HG03135 (cell line): ENCODE results near the gene A1CF.

Experiments used
- ATAC-seq: cut with Tn5 transposase; IDR thresholded peaks from one replicate; pipeline ENCODE4 v1.9.1; 2021; ENCODE audit warnings: mild to moderate bottlenecking, moderate library complexity; ENCODE audit not compliant: unreplicated experiment

Gene A1CF

DNA sequence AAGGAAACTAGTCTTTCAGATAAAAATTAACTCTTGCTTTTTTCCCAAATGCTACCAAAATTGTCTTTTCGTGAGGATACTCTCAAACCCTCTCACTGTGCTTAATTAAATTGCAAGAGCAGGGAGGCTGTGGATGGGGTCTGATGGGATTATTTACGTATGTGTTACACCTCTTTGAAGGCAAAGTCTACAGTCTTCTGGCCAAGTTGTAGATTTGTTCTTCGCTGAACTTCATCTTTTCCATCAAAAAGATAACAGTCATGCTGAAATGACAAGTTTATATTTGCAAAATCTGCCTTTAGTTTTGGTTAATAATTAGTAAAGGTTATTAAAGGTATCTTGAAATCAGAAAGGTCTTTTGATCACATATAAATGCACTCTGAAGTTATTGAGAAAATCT is 22.7 kb downstream of the A1CF start:
- ATAC-seq = no peak

DNA sequence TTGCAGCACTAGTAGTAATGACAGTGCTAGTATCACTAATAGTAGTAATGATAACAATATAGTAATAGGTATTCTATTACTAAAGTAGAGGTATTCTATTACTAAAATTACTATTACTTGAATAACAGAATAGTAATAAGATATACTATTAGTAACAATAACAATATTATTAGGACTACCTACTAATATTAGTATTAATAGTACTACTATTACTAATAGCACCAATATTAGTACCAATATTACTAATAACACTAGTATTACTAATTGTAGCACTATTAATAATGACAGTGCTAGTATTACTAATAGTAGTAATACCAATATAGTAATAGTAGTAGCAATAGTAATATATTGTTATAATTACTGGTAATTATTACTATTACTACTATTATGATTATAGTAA is 24.1 kb downstream of the A1CF start:
- no peak for ATAC-seq

DNA sequence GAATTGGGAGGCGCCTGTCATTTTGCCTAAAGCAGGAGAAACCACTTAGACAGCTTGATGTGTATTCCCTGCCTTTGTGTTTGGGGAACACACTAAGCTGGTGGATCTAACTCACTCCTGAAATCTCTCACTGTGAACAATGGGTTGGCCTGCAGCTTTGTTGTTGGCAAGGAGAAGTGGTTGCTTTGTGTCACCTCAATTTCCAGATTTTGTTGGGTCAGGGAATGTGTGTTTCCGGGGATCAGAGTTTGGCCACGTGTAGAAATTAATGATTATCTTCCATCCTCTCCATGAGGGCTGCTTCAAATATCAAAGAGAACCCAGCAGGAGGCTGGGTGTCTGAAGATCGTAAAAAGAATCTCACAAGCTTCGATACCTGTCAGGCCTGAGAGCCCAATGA is 27.8 kb downstream of the A1CF start:
- no peak for ATAC-seq

DNA sequence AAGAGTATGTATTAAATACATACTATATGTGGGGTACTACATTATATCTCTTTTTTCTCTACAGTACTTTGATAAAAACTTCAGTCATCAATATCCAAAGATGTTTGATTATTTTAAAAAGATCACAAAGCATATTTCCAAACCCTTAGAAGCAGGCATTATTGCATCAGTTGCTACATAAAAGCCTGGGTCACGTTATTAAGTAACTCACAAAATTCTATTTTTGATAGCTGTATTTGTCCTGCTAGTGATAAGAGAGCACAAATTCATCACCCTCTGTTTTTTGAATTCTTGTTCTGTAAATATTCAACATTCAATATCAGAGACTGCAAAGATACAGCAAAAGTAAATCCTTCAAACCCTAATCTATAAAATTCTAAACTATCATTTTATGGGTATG is 30.0 kb downstream of the A1CF start:
- no peak for ATAC-seq

DNA sequence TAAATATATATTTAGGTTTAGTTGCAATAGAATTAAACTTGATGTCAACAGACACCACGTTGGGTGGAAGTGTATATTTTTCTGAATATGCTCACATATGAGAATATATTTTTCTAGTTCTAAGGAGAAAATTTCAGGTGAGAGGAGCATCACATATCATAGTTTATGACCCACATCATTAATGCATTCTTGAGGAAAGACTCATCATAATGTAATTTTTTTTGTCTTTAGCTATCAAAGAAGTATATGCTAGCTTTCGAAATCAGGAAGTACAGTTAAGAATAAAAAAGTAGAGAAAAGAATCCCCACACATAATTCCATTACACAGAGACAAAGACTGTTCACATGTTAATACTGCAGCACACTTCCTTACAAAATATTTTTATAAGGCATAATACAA is 30.4 kb downstream of the A1CF start:
- ATAC-seq = no peak

DNA sequence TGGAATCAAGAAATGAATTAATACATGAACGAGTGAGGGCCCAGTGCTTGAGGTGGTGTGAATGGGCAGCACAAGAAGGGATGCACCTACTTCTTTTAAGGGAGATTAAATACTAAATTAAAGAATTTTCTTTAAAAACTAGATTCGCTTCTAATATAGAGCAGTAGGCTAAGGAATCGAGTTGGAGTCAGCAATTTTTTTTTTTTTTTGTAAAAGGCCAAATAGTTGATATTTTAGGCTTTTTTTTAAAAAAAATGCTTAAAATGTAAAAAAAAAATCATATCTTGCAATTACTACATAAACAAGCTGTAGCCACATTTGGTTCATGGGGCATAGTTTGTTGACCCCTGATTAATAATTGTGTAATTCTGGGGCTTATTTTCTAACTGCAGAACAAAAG is 31.9 kb downstream of the A1CF start:
- no peak for ATAC-seq

DNA sequence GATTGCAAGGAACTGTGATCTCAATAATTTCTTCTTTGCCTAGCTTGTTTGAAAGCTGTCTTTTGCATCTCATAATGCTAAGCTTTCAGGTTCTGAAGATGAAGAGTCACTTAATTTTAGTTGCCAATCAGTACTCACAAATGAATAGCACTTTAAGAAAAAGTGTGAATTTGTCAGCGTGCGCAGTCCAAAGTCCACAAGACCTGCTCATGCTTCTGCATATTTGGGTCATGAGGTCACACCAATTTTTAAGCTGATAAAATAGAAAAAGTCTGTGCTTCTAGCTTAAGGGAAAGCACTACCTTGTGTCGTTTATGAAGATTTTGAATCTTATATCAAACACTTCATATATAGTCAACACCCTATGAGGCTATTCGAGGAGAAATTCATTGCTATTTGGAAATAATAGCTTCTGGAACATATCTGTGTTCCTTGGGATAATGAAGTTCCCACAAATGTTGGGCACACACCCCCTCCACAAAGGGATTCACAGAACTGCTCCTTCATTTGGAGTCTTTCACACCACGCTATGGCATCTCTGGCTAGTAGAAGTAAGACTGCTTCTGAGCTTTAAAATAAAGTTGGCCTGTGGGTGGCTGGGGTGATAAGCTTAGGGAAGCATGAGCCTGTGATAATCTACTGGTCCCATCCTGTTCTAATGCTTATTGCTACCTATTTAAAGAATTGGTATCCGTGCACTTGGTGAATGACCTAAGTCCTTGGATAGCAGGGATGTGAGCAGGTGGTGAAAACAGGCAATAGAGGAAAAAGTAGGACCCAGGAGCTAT is 33.3 kb downstream of the A1CF start:
- ATAC-seq = no peak

DNA sequence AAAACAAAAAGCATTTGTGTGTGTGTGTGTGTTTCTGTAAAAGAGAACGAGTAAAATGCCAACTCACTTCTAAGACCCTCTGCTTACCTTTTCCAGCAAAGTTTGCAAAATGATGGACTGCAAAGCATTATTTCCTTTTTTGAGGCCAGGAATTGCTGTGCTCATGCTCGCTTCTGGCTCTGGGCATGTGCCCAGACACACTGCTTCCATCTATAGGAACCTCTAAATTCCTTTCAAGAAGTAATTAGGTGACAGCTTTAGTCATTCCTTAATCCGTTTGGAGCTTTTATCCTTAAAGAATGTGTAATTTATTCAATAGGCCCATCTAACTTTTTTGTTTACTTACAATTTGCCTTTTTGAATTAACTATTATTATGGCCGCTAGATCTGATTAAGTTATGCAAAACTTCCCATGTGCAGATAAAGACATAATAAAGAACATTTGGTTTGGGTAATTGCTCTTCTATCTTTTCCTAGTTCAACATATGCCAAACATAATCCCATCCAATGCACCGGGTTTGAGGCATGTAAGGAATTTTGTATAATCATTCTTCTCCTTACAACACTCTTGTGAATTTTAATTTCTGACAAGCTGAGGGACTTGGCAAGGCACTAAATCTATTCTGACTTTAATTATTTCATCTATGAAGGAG is 34.7 kb downstream of the A1CF start:
- no peak for ATAC-seq

DNA sequence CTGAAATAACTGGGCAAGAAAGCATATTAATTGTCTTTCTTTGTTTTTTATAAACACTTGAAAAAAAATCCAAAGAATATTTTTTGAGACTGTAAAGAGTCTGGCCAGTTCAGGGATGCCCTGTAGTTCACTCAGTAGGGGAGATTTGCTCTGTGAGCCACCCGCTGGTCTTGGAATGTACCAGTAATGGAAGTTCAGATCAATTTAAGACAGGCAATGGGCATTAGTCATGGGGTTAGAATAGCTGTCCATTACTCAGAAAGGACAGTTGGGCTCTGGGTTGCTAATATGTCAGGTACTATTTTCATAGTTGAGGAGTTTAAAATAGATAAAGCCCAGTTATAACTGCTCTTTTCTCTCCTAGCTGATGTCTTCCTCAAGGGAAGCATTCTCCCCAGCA is 38.7 kb downstream of the A1CF start:
- no peak for ATAC-seq

DNA sequence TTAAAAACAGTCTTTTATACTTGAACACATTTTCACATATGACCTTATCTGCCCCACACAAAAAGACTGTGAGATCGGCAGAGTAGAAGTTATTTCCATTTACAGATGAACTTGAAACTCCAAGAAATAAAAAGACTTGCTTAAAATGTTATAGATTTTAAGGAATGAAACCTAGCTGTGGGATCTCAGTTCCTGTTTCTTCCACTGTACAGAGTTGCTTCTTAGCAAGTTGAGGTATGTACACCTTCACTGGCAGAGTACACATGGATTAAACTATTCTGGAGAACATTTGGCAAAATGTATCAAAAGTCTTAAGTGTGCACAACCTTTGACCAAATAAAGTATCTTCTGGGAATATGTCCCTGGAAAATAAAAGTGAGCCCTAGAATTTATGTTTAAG is 48.3 kb downstream of the A1CF start:
- ATAC-seq = no peak

DNA sequence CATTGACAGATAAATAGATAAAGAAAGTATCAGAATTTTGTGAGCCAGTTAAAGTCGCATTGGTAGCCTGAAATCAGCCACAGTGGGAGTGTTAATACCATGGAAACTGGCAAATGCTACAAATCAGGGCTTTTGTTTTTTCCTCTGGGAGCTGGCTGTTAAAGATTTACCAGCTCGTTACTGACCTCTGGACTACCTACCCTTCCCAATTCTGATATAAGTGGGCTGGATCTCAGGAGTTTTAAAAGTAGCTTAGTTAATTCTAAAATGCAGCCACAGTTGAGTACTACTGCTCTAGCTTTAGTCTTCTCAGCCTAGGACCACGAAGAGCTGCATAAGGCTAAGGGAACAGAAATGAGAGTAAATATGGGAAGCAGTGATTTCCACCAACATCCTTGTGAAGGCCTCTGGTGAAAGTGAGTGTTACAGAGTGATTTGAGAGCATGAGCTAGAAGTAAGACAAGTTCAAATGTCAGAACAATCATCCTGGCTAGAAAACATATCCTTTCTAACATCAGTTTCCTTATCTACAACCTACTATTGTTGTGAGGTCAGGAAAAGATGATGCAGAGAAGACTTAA is 53.2 kb downstream of the A1CF start:
- no peak for ATAC-seq

DNA sequence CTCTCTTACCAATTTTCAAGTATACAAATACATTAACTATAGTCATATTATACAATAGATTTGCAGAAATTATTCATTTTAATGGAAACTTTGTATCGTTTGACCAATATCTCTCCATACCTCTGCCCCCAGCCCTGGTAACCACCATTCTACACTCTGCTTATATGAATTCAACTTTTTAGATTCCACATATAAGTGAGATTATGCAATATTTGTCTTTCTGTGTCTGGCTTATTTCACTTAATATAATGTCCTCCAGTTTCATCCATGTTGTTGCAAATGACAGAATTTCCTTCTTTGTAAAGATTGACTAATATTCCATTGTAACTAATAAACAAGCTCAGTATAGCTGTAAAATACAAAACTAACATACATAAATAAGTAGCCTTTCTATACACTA is 55.4 kb downstream of the A1CF start:
- ATAC-seq = no peak

DNA sequence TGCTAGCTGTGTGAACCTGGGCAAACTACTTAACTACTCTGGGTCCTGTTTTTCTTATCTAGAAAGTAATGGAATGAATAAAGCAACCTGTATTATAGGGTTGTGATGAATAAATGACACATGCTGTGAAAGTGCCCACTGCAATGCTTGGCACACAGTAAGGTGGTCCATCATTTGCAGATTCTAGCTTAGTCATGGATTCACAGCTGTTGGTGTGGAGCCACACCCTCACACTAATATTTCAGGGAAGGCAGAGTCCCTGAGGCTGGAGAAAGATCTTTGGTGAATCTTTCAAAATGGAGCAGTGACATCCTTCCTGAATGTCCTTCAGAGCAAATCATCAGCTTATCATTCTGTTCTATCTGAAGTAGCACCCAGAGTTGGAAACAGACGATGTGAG is 60.6 kb downstream of the A1CF start:
- ATAC-seq = no peak

DNA sequence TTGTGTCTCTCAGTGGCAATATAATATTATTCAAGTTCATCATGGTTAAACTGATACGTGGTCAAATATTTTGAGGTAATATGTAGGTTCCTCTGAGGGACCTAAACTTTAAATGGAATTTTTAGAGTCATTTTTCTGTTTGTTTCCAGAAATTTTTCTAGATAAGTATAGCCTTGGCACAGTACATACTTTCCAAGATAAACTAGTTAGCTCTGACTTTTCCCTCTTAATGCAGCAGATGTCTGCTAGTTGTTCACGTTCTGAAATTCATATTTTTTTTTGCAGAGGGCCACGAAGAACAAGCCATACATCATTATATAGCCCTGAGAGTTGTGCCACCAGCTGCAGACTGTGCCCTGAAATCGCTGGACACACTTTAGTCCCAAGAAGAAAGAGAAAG is 61.6 kb downstream of the A1CF start:
- ATAC-seq = no peak

DNA sequence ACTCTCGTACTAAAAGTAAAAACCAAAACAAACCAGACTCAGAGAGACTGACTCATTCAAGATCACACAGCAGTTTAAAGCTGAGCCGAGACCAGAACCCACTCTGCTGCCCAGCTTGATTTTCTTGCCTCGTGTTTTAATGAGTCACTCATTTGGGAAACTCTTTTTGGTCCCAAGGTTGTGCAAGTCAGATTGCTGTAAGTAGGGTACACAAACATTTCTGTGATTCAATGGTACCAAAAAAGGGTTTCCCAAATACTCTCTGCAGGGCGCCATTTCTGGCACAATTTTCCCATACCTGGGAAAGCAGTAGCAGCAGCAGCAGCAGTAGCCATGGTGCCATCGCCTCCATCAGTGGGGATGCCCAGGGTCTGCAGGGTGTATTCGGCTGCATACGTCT is 75.8 kb downstream of the A1CF start:
- no peak for ATAC-seq

DNA sequence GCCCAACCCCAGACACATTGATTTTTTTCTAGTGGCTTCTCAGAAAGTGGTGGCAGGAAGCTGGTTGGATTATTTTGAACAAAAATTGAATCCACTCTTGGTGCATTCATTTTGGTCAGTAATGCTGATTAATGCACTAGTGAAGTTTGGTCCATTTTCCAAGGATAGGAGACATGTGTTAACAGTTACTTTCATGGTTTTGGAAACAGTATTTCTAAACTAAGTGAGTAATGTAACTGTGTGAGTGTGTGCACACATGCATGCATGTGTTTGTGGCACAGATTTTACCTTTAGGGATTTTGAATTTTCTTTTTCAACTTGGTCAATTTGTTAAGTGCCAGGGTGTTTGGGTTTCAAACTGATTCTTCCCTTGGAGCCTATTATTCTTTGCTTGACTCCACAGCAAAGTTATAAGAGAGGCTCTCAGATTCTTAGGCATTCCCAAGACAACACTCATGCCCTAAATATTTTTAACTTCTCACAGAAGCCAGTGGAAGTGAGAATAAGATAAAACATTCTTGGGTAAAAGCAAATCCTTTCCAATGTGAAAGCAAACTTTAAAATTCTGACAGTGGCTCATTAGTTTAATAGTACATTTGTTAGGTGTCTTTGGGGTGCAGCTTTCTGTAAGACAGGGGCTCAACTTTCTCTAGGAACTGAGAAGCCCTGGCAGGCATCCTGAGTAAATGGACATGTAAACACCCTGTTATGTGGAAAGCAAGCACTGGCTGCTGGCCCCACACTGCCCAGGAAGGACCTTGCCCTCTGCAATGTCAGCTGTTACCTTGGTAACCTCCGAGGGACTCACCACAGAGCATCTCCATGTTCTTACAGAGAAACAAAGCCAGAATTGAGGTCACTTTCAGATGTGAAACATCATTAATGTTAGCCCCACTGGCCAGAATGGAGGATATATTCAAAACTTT is 77.3 kb downstream of the A1CF start:
- ATAC-seq = no peak

DNA sequence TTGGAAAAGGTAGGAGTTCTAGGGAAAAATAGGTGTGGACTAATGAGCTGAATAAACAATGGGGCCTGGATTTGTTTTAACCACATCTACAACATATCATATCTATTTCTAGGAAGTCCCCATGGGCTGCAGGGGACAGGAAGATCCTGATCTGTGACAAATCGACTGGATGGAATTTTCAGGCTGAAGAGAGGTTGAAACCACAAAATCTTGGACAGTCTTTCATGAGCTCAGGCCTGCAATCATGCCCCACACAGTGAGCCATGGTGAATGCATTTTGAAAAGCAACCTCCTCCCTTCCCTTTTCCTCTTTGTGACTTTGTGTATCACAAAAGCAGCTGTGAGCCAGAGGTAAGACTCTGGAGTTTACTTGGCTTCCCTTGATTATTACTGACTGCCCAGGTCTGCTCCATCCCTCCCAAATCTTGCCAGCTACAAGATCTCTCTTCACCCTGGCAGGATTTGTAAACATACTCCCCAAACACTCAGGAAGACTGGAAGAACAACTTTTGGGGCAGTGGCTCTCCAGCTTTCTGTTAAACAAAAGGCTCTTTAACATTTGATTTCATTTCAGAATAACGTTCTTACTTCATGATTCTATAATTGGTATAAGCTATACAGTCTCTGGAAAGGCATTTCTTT is 79.3 kb downstream of the A1CF start:
- ATAC-seq = no peak

DNA sequence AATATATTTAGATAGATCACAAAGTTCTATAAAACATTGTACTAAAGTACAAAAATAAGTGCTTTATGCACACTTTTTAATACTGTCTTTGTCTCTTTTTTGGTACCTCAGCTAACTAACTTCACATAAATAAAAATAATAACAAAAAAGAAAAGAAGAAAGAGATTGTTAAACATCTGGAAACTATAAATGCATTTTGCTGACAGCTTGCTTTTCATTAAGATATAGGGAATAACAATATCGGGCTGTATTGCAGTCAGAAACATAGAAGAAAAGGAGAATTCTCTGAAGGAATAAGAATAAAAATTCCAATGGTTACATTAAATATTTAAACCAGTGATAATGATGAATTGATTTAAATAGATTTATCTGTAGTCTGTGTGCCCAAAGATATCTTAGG is 85.8 kb downstream of the A1CF start:
- ATAC-seq = no peak

DNA sequence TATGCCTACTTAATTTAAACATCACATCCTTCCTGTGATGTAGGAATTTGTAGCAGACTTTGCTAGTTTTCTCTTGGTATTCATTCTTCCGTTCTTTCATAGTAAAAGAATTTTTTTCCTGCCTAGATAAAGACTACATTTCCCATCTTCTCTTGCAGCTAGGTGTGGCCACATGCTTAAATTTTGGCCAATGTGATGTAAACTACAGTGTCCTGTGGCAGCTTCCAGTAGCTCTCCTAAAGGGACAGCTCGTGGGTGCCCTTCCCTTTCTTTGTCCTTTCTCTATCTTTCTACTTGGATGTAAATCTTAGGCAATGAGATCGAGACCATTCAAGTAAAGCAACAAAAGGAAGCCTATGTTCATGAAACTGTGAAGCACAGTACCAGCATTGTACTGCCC is 87.1 kb downstream of the A1CF start:
- no peak for ATAC-seq

DNA sequence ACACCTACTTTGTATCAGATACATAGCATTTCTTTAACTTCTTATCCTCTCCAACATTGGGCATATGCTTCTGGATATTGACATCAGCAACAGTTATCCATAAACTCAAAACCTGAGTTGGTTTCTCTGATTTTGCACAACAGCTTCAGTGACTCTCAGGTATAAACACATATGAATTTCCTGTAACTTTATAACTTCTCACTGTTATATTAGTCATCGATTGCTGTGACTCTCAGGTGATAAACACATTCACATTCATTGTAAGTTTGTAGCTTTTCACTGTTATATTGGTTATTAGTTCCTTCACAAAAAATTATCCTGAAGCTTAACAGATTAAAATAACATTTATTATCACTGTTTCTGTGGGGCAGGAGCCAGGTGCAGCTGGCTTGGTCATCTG is 88.7 kb downstream of the A1CF start:
- ATAC-seq = no peak

DNA sequence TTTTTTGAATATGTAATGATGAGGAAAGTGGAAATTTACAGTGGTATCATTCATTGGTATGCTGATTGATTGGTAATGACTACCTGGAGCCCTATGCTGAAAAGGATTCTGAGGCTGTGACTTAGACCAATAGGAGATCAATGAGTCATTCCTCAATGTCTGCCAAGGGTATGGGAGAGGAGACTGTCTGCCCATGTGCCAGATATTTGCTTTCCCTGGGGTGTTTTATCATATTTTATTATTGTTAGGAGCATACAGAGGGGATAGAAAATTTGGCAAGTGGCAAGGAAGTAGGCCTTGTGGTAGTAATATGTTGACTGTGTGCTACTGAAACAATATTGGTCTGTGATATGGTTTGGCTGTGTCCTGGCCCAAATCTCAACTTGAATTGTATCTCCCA is 90.9 kb downstream of the A1CF start:
- ATAC-seq = no peak
